RWPE1 (cell line): Measurements from ENCODE around the gene NTM.

Experiments used
- CTCF ChIA-PET: fragments of 350-600 bp; sonication (Branson Sonifier 250); formaldehyde crosslinking; extraction: SDS; loops from one replicate; lab custom pipeline; 2021; lab: Yijun Ruan, JAX
- POLR2A ChIA-PET: fragments of 400-600 bp; formaldehyde crosslinking; extraction: SDS; loops from one replicate; lab custom pipeline; 2020; ENCODE audit warnings: antibody characterized with exemption; ENCODE audit not compliant: low non-redundant PET; lab: Yijun Ruan, JAX
- DNase-seq: peaks from one replicate; pipeline ENCODE4 v3.0.0; 2012; ENCODE audit warnings: low spot score
- H3K27ac ChIP-seq: fragments of 450-650 bp; 2 replicates; pipeline ENCODE4 v1.5.1; 2017
- CTCF ChIP-seq: fragments of 450-650 bp; conservative IDR thresholded peaks from 2 replicates; pipeline ENCODE4 v1.5.1; 2017; ENCODE audit warnings: low read depth, mild to moderate bottlenecking

The NTM gene

GRCh38 chr11:132048040-132048439 lies 677.6 kb downstream of the NTM start:
- ChIA-PET CTCF (interaction anchor here (0.6 kb wide), 1 partner anchor 196 kb away, joined by 4 read pairs; no protein-coding TSS in a partner anchor), POLR2A (no interaction called here)
- no peak for TF ChIP-seq CTCF
- DNase-seq = no peak
- H3K27ac ChIP-seq = no peak overlapping the region

- no peak overlapping the region for H3K27ac ChIP-seq
- POLR2A ChIA-PET = no interaction called here
- no peak for TF ChIP-seq CTCF
- DNase-seq = no peak
- CTCF ChIA-PET = no interaction called here
These were observed 678.8 kb downstream of the NTM start for GRCh38 chr11:132049205-132049604.

- no peak for DNase-seq
These were observed 679.6 kb downstream of the NTM start for GRCh38 chr11:132050049-132050448.

GRCh38 chr11:132050577-132051165 lies 680.3 kb downstream of the NTM start:
- no peak overlapping the region for H3K27ac ChIP-seq
- DNase-seq = no peak
- no peak for TF ChIP-seq CTCF
- POLR2A ChIA-PET = no interaction called here
- CTCF ChIA-PET = no interaction called here

More at GRCh38 chr11:132050049-132050448, 679.6 kb downstream of the NTM start:
- POLR2A ChIA-PET = no interaction called here
- CTCF ChIA-PET = no interaction called here
- H3K27ac ChIP-seq = no peak overlapping the region
- no peak for TF ChIP-seq CTCF

- no peak for TF ChIP-seq CTCF
- DNase-seq = no peak
- CTCF ChIA-PET = no interaction called here
- POLR2A ChIA-PET = no interaction called here
- no peak overlapping the region for H3K27ac ChIP-seq
These were observed 681.3 kb downstream of the NTM start for GRCh38 chr11:132051704-132052103.

- no peak for DNase-seq
- CTCF ChIA-PET = no interaction called here
- TF ChIP-seq CTCF = no peak
- POLR2A ChIA-PET = no interaction called here
- H3K27ac ChIP-seq = no peak overlapping the region
These were observed 681.9 kb downstream of the NTM start for GRCh38 chr11:132052342-132052741.
